ENCODE results near the gene CRAMP1.
"Not testable (repeated sequence)": the region's sequence is repeated elsewhere in the genome, so short reads cannot be mapped to it uniquely, and the experiment has no call there.

The CRAMP1 gene

GRCh38 chr16:1592446-1592845, 19.7 kb upstream of the CRAMP1 start:
- no peaks in the 10 kb centered on the region for H3K4me1 Mint-ChIP-seq
- no peak overlapping the region for H3K27ac Mint-ChIP-seq
- no peak for TF ChIP-seq CTCF (IDR thresholded peaks at IDR 0.05; ENCODE audit: unreplicated experiment in 3 of 3)
- no peaks in the 10 kb centered on the region for H3K9me3 Mint-ChIP-seq
- H3K27me3 Mint-ChIP-seq (ENCODE audit: low read depth) = peaks cover 3% of the 10 kb centered on the region
- H3K4me3 Mint-ChIP-seq = no peak overlapping the region
- H3K36me3 Mint-ChIP-seq (ENCODE audit: low read depth) = peaks cover 36% of the 10 kb centered on the region

GRCh38 chr16:1595511-1595910, 16.6 kb upstream of the CRAMP1 start:
- H3K36me3 Mint-ChIP-seq (ENCODE audit: low read depth) = peaks cover 45% of the 10 kb centered on the region
- not testable (repeated sequence) for H3K27me3 Mint-ChIP-seq (ENCODE audit: low read depth); H3K9me3 Mint-ChIP-seq; H3K4me1 Mint-ChIP-seq; H3K4me3 Mint-ChIP-seq; H3K27ac Mint-ChIP-seq

GRCh38 chr16:1596516-1596915, 15.6 kb upstream of the CRAMP1 start:
- H3K4me1 Mint-ChIP-seq = no peaks in the 10 kb centered on the region
- H3K36me3 Mint-ChIP-seq (ENCODE audit: low read depth) = peaks cover 47% of the 10 kb centered on the region
- no peaks in the 10 kb centered on the region for H3K27me3 Mint-ChIP-seq (ENCODE audit: low read depth)
- no peak for TF ChIP-seq CTCF (IDR thresholded peaks at IDR 0.05; ENCODE audit: unreplicated experiment in 3 of 3)
- H3K9me3 Mint-ChIP-seq = peaks cover 5% of the 10 kb centered on the region
- no peak overlapping the region for H3K4me3 Mint-ChIP-seq
- no peak overlapping the region for H3K27ac Mint-ChIP-seq

- H3K27me3 Mint-ChIP-seq (ENCODE audit: low read depth) = no peaks in the 10 kb centered on the region
- H3K36me3 Mint-ChIP-seq (ENCODE audit: low read depth) = peaks cover 46% of the 10 kb centered on the region
- no peak overlapping the region for H3K27ac Mint-ChIP-seq
- H3K4me1 Mint-ChIP-seq = no peaks in the 10 kb centered on the region
- no peak overlapping the region for H3K4me3 Mint-ChIP-seq
- peaks cover 5% of the 10 kb centered on the region for H3K9me3 Mint-ChIP-seq
- no peak for TF ChIP-seq CTCF (IDR thresholded peaks at IDR 0.05; ENCODE audit: unreplicated experiment in 3 of 3)
Measured at GRCh38 chr16:1597154-1597553, 15.0 kb upstream of the CRAMP1 start.

- Mint-ChIP-seq H3K9me3 (peaks cover 5% of the 10 kb centered on the region), H3K27me3 (ENCODE audit: low read depth) (no peaks in the 10 kb centered on the region), H3K36me3 (ENCODE audit: low read depth) (peaks cover 64% of the 10 kb centered on the region), H3K4me3 (no peak overlapping the region), H3K4me1 (no peaks in the 10 kb centered on the region), H3K27ac (no peak overlapping the region)
- TF ChIP-seq CTCF (IDR thresholded peaks at IDR 0.05; ENCODE audit: unreplicated experiment in 3 of 3) = no peak
Measured at GRCh38 chr16:1601031-1601430, 11.1 kb upstream of the CRAMP1 start.

GRCh38 chr16:1601489-1601888, 10.7 kb upstream of the CRAMP1 start:
- Mint-ChIP-seq H3K27ac (no peak overlapping the region), H3K9me3 (peaks cover 5% of the 10 kb centered on the region), H3K4me1 (no peaks in the 10 kb centered on the region), H3K4me3 (no peak overlapping the region), H3K27me3 (ENCODE audit: low read depth) (no peaks in the 10 kb centered on the region), H3K36me3 (ENCODE audit: low read depth) (peaks cover 60% of the 10 kb centered on the region)
- no peak for TF ChIP-seq CTCF (IDR thresholded peaks at IDR 0.05; ENCODE audit: unreplicated experiment in 3 of 3)
